Activated CD4-positive, alpha-beta T cell treated with anti-CD3 and anti-CD28 coated beads, Interleukin-2, amount 50 U/mL, for 1 hour (primary cell): ENCODE data around the gene MALRD1.

Experiments
- DNase-seq: peaks from one replicate; pipeline ENCODE4 v3.0.0-alpha.2; 2020

Gene MALRD1

DNA sequence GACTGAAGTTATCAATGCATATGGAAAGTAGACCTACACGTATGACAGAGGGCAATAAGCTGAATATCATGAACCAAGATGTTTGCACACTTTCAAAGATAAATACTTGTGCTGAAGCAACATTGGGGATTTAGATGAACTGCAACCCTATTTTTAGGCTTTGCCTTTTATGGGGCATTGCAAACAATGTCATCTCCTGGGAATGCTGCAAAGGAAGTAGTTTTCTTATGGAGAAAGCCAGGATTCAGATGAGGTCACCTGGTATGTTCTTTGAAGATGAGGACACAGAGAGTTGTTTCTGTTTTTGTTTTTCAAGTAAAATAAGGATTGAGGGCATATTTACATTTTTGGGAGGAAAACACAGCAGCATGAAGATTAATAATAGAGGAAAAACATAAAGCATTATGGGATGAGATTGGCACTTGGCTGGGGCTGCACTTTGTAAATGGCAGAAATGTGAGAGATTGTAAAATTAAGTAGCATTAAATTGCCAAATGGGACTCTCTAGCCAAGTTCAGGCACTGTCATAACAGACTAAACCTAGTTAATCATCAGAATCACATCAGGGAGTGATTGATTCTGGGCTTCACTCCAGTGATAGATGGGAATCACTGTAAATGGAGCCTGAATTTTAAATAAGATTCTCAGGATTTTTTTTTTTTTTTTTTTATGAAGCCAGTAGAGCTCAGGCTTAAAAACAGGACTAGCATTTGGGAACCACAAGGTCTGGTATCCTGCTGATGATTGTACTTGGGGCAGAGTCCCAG lies 63.1 kb downstream of the MALRD1 start:
- DNase-seq, result no peak

DNA sequence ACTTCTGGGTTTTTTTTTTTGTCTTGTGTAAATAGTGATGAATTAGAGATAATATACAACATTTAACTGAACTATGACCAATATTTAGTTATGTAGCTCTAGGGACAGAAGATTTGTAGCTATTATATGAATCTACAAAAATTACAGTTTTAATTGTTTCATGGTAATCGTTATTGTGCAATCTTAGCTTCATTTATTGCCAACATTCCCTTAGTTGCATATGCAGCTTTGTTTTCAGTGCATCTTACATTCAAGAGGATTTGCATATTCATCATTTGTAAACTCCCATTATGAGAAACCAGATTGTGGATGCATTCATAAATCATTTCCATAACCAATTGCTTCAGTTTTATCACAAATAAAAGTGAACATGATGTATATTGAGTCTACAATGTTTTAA lies 68.8 kb downstream of the MALRD1 start:
- no peak for DNase-seq

DNA sequence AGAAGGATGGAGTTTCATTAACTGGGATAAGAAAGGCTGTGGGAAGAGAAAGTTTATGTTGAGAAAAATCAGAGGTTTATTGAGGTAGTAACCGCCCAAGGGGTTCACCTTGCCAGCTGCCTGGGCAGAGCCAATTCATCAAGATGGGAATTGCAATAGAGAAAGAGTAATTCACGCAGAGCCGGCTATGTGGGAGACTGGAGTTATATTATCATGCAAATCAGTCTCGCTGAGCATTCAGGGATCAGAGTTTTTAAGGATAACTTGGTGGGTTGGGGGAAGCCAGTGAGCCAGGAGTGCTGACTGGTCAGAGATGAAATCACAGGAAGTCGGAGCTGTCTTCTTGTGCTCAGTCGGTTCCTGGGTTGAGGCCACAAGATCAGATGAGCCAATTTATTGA lies 70.6 kb downstream of the MALRD1 start:
- DNase-seq, result no peak

DNA sequence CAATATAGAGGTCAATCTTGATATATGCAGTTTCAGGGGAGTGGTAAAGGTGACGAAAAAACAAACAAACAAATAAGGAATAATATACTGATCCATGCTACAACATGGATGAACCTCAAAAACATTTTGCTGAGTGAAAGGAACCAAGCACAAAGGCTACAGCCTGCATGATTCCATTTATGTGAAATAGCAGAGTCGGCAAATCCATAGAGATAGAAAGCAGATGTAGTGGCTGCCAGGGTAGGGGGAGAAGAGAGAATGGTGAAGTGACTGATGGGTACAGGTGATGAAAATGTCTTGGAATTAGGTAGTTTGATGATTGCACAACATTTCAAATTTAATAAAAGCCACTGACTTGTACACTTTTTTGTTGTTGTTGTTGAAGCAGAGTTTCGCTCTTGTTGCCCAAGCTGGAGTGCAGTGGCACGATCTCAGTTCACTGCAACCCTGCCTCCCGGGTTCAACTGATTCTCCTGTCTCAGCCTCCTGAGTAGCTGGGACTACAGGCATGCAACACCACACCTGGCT lies 71.8 kb downstream of the MALRD1 start:
- no peak for DNase-seq

DNA sequence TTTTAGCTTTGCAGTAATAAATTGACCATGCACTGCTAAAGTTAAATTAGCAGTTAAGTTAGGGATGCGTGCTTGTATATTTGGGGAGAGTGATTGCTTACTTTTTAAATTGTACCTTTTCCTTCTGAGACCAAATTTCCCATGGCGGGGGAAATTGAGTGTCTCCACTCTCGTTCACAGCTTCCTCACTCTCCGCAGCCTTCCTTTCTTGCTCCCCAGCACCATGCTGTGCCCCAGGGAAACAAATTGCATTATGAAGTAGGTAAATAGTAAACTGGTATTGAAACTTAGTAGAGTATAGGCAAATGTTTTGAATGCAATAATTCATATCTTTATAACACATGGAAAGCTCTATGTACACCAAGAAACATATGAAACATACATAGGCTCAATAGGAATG lies 85.4 kb downstream of the MALRD1 start:
- no peak for DNase-seq

DNA sequence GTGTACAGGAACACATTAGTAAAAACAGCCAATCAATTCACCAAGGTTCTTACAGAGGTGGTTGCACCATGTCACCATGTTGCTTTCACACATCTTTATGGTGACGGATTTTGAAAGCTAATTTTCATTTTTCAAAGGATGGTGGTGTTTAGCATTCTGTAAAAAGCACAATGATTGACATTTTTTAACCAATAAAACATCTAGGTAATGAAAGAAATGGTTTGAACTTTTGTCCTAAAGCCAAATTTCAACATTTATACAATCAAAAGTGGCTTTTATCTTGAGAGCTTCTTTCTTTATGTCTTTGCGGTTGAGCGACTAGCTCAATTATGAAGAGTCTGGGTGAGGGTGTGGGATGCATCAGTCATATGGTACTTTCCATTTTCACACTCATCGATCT lies 94.4 kb downstream of the MALRD1 start:
- DNase-seq, result no peak

DNA sequence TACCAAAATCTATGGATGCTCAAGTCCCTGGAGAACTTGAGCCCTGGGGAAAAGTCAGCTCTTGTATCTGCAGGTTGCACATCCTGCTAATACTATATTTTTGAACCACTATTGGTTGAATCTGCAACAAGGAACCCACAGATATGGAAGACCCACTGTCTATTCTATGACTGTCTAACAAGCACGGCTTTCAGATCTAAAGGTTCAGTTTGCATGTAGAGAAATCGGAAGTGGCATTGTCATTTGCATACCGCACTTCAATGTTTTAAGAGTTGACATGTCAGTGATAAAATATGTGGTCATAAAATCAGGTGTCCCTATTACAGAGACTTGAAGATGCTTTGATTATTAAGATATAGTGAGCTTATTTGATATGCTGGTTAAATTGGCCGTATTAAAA lies 95.6 kb downstream of the MALRD1 start:
- DNase-seq, result no peak

DNA sequence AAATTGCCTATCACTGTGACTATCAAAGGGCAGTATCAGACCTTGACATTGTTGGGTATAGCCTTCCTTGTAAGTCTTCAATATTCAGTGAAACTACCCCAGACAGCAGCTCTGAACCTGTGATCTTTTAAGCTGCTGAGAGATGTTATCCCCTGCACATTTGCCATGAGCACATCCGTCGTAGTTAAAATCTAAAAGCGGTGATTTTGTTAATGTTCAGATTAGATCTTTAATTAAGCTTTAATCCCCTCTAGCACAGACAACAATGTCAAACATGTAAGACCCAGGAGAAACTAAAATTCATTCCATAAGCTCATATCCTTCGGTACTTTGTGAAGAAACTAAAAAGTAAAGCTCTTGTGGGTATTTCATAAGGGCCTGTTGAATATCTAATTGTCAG lies 105.8 kb downstream of the MALRD1 start:
- no peak for DNase-seq

DNA sequence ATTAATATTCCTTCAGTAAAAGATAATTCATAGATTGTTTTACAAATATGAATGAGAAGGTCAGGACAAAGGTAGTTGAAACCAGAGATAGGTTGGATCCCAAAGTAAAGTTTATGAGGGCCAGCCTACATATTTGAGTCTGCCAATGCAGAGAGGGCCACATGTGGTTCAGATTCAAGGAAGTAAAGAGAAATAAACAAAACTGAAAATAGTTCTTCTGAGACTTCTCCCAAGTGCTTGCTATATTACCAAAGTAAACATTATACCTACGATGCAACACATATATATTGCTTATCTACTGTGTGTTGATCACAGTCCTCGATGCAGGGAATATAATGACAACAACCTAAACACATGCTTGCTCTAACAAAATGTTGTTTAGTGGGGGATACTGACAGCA lies 109.8 kb downstream of the MALRD1 start:
- no peak for DNase-seq

DNA sequence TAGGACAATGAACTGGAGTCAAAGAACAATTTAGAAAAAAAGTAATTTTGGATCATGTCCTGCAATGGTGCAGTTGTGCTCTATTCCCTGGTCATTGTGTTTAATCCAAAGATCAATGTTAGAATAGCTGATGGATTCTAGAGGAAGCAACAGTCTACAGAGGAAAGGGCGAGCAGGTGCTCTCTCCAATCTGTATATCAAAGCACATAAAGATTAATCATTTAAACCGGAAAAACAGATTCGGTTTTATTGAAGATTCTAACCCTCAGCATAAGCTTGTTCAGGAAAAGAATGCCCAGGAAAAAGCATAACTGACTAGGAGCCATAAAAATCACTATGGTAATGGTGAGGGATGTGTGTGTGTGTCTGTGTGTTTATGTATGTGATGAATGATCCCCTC lies 110.3 kb downstream of the MALRD1 start:
- DNase-seq, result no peak

DNA sequence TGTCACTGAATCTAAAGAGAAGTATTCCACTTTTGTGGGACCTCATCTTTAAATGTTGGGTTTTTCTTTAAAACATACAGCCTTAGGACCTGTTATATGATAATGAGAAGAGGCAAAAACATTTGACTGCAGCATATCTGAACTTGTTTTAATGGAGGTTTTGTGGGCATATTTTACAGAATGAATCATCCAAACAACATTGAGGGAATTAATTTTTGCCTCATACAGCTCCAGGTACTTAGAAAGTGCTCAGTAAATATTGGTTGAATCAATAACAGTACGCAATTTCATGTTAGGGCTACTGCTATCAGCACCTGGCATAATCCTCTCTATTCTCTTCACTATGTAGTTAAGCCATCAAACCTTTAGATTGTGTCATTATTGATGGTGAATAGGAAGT lies 115.9 kb downstream of the MALRD1 start:
- no peak for DNase-seq

DNA sequence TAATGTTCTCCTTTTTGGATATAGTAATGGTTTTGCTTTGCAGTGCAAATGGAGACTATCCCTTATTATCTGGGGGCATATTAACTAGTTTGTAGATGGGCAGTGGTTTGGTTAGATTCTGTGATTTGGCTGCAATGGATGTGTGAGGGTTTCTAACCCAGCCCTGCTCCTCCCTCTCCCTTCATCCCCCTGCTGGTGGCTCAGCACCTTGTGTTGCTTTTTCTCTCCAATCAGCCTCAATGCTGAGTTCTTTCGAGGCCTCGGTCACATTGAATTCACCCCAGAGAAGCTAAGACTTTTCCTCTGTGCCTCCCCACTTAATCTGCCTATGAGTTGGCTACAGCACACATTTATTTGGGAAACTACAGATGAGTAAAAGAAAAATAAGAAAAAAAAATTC lies 120.0 kb downstream of the MALRD1 start:
- DNase-seq, result no peak

DNA sequence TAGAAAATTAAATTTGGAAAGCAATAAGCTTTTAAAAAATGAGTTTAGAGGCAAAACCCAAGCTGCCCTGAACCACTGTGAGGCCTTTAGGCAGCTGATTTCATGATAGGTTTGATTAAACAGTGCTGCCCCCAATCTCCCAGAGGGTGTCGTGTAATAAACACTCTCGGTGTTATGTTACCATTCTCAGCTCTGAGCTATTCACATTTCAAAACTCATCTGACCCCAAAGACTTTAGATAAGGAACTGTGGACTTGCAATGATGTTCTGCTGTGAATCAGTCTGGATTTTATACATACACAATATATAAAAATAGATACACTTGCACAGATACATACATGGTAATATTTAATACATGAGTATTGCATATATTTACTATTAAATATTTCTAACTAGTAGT lies 120.4 kb downstream of the MALRD1 start:
- no peak for DNase-seq

DNA sequence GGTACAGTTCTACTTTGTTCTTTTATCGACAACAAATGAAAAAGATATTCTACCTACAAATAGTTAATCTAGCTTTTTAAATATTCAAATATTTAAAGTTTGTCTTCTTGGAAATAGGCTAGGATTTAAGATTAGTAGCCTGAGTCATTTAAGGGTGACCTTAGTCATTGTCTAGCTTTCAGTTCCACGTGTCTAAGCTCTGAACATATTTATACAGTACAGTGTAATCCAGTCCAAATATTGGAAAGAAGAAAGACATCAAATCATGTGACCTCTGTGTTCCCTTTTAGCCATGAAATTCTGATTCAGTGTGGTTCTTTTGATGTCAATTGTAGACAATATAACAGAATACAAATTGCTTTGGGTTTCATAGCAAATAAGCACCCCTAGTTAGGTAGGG lies 121.1 kb downstream of the MALRD1 start:
- no peak for DNase-seq

DNA sequence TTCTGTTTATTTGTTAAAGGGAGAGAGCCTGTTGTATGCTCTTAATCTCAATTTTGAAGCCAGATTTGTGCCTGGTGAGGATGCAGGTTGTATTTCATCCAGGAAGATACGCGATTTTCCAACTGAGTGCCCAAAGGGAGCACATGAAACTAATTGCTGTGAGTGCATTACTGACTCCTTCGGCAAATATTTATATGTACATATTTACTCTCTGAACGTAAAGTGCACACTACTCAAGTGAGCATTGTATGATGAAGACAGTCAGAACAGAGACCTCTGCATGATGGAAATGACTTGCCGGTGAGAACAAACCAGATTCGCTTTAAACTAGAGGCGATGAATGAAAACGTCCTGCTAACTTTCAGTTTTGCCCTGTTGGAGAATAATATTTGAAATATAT lies 130.1 kb downstream of the MALRD1 start:
- DNase-seq, result no peak

DNA sequence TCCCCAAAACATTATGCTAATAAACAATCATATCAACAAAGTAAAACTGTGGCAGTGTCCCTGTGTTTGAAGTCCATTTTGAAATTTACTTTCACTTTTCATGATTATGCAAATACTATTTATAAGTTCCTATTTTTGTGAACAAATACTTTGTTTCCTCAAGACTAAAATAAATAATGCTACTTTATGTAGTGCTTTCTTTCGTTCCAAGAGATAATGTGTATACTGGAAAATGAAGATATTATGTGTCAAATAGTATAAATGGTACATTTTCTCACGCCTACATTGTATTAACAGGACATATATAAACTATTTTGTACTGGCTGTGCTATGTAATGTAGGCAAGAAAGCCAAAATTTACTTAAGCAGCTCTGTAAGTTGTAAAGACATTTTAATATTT lies 136.3 kb downstream of the MALRD1 start:
- DNase-seq, result no peak

DNA sequence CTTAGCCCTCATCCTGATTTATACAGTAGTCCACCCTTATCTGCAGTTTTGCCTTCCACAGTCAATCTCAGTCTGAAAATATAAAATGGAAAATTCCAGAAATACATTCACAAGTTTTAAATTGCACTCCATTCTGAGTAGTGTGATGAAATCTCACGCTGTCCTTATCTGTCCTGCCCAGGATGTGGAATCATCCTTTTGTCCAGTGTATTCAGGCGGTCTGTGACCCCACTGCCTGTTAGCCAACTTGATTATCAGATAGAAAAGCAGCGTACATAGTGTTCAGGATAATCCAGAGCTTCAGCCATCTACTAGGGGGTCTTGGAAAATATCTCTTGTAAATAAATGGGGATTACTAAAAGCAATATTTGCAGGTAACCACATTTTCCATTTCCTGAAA lies 146.3 kb downstream of the MALRD1 start:
- no peak for DNase-seq

DNA sequence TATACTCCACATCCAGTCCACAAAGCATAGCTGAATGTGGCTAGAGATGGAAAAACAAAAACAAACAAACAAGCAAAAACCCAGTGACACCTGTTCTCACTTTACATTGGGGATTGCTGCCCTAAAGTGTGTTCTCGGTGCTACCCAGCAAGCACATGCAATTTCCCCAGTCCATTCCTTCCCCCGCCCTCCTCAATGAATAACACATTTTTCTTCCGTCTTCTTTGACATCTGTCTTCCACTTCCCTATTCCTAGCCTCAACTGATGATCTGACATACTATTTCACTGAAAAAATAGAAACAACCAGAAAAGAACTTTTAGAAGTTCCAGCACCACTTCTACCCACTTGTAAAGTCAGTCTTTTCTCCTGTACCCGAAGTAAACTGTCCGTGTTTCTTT lies 147.1 kb downstream of the MALRD1 start:
- no peak for DNase-seq

DNA sequence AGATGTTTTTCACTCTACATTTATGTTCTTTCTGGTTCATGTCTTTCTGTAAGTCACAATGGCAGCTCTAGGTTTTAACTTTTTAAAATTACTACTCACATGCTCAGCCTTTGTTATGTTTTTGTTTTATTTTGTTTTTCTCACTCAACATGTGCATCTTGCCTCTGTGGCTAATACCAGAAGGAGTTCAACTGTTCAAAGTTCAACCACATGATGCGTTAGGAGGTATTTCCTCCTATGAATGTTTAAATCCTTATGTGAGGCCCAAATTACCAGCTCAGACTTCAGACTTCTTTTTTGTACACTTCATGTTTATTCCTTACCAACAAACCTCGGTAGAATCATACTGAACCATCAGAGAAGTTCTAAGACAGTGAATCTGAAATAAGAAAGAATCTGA lies 151.6 kb downstream of the MALRD1 start:
- no peak for DNase-seq

DNA sequence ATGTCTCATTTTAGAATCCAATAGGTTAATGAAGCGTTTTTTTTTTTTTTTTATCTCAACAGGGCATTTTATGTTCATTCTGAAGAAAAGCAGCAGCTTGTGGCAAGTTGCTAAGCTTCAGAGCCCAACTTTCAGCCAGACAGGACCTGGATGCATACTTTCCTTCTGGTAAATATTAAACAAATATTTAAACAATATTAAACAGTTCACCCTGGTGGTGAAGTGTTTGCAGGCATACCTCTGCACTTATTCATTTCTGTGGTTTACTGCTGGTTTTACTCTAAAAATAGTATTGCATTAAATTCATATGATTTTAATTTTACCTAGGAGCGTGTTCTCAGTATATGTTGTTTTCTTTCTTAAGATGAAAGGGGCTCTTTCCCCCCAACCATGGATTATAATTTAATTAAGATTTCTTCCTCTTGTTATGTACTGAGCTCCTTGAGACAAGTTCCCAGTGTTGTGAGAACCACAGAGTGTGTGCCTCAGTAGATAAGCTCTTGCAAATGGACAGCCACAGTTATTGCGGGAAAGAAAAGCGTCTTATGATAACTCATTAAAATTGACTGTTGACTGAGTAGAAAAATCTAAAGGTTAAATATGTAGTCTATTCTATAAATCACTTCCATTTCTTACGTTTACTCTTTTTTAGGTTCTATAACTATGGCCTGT lies 155.8 kb downstream of the MALRD1 start:
- no peak for DNase-seq

DNA sequence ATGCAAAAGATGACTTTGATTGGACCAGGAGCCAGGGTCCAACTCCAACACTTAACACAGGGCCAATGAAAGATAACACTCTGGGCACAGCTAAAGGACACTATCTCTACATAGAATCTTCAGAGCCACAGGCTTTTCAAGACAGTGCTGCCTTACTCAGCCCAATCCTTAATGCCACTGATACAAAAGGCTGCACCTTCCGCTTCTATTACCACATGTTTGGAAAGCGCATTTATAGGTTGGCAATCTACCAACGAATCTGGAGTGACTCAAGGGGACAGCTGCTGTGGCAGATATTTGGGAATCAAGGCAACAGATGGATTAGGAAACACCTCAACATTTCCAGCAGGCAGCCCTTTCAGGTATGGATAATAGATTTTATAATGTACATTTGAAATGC lies 160.7 kb downstream of the MALRD1 start:
- no peak for DNase-seq

DNA sequence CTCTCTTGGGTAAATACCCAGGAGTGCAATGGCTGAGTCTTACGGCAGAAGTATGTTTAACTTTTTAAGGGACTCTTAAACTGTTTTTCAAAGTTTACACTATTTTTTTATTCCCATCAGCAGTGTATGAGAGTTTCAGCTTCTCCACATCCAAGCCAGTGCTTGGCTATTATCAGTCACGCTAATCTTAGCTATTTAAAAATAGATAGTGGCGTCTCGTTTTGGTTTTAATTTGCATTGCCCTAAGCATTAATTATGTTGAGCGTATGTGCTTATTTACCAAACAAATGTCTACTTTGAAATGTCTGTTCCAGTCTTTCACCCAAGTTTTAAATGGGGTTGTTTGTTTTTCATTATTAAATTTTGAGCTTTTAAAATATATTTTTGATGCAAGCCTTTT lies 164.0 kb downstream of the MALRD1 start:
- no peak for DNase-seq

DNA sequence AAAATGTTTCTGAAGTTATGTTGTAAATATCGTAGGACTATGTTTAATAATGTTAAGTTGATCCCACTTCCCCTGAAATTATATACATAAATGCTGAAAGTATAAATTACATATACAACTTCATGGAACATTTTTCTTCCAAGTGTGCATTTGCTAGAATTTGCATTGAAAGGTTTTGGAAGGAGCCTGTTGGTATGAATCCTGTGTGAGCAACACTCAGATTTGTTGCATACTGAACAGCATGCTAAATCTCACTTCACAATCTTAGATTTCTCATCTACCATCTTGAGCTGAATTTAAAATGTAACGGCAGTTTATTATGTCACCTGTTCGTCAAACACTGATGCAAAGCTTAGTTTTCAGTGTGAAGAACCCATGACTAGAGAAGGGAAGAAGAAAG lies 172.6 kb downstream of the MALRD1 start:
- no peak for DNase-seq

DNA sequence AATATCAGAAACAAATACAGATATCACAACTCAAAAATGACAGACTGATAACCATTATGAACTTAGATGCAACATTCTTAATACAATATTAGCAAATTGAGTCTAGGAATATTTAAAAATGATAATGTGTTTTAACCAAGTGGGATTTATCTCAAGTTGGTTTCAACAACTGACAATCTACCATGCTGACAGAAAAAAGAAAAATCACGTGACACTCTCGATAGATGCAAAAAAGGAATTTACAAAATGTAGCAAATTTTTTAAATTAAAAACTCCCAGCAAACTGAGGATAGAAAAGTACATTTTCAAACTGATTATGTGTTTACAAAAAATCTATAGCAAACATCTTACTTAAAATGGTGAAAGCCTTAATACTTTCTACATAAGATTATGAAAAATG lies 177.4 kb downstream of the MALRD1 start:
- DNase-seq, result no peak

DNA sequence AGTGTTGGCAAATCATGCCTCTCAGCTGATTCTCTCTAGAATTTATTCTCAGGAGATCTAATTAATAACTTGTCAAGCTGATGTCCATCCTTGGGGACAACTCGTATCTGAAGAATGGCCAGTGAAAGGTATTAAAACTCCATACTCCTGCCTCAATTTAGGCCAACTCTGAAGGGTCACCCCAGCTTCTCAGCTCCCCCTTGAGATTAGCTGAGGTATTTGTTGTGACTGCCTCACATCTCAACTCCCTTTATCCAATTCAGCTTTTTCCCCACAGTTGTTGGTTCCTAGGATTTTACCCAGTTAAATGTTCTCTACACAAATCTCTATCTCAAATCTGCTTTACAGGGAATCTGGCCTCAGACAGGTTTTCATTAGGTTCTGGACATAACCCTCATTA lies 182.4 kb downstream of the MALRD1 start:
- no peak for DNase-seq
